Stimulated activated CD8-positive, alpha-beta memory T cell treated with anti-CD3 and anti-CD28 coated beads, Interleukin-15, amount 100 ng/mL, for 24 hours (primary cell): ENCODE results near the gene STXBP5.

Experiments
- DNase-seq: peaks from one replicate; pipeline ENCODE4 v3.0.0-alpha.2; 2020; ENCODE audit warnings: low read depth

The STXBP5 gene

GRCh38 chr6:147438758-147439528 is 234.7 kb downstream of the STXBP5 start:
- no peak for DNase-seq
